ENCODE results near the gene RND1. TPM values are rescaled to one million over a fixed set of nuclear protein-coding genes. Genes with fewer than 3 reads are reported as not detected.
"Not testable (repeated sequence)": the region's sequence is repeated elsewhere in the genome, so short reads cannot be mapped to it uniquely, and the experiment has no call there.

Gene RND1
- total RNA-seq, 1 experiment from 2014 or later = 0.11 TPM

DNA sequence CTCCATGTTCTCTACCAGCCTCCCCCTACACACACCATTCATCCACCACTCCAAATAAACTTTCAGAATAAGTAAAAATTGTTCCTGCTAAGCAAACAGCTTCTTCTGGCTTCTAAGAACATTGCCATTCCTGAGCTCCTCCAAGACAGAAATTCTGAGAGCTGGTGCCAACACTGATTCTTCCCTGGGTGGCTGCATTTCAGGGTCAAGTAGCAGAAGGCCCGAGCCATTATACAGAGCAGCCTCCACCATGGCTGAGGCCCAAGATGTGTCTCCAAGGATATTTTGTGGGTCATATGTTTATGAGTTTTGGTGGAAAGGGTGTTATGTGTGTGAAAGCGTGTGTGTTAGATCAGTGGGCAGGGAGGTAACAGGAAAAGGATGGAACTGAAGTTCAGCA lies 3.5 kb upstream of the RND1 start:
- DNase-seq (ENCODE audit: low read depth) = no peak

- DNase-seq (ENCODE audit: low read depth) = no peak
Observed at GRCh38 chr12:48868451-48868850, 2.8 kb upstream of the RND1 start.

DNA sequence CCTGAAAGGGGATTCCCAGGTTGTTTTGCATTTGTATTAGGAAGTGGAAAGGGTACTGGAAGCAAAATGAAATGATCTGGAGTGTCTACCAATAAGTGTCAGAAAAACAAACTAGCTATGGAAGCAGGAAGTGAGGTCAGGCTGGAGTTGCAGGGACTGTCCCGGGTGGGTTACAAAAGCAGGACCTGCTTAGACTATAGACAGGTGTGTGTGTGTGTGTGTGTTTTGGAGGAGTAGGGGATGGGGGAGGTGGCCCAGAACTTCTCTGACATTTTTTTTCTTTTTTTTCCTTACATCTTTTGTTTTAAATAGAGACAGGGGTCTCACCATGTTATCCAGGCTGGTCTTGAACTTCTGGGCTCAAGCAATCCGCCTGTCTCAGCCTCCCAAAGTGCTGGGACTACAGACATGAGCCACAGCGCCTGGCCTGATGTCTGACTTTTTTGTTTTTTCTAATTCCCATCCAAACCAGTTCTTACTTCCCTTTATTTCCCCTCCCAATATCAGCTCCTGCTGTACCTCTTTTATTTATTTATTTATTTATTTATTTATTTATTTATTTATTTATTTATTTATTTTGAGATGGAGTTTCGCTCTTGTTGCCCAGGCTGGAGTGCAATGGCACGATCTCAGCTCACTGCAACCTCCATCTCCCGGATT lies 512 bp upstream of the RND1 start:
- DNase-seq (ENCODE audit: low read depth) = no peak

GRCh38 chr12:48863291-48863690 lies 2.4 kb downstream of the RND1 start:
- DNase-seq (ENCODE audit: low read depth) = no peak

DNA sequence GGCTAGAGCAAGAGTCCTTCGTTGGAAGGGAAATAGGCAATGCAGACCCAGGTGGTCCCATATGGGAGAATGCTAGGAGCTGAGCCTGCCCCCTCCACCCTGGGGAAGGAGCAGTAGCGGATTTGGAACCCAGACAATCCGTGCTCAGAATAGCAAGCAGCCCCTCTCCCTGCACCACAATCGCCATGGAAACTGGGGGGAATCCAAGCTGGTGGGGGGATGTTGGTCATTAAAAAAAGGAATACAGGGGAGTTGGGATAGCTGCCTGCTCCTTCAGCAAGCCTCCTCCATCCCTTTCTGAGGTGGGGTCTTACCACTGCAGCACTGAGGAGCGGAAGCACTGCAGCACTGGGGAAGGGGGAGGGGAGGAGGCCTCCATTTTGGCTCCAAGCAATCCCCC lies 2.9 kb downstream of the RND1 start:
- no peak for DNase-seq (ENCODE audit: low read depth)

DNA sequence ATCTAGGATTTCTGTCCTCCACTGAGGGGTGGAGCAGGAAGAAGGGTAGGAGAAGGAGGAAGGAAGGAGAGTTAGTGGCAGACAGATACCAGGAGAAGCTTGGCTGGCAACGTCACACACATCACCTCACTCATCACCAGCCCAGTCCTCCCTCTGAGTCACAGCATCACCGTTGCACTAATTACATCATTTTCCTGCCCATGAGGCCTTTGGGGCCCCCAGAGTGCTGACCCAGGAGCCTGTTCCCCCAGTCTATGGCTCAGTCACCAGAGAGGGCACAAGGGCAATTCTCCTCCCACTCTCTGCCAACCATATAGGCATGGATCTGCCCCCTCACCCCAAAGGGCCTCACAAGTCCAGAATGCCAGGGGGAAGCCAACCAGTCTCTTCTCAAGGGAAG lies 4.6 kb downstream of the RND1 start:
- DNase-seq (ENCODE audit: low read depth) = peak; percentile 21

GRCh38 chr12:48860236-48860635 lies 5.4 kb downstream of the RND1 start:
- DNase-seq (ENCODE audit: low read depth) = not testable (repeated sequence)

DNA sequence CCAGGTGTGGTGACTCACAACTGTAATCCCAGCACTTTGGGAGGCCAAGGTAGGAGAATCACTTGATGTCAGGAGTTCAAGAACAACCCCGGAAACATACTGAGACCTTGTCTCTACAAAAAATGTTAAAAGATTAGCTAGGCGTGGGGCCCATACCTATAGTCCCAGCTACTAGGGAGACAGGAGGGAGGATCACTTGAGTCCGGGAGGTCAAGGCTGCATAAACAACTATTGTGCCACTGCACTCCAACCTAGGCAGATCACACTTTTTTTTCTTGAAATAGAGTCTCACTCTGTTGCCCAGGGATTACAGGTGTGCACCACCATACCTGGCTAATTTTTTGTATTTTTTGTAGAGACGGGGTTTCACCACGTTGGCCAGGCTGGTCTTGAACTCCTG lies 6.1 kb downstream of the RND1 start:
- DNase-seq (ENCODE audit: low read depth) = no peak

DNA sequence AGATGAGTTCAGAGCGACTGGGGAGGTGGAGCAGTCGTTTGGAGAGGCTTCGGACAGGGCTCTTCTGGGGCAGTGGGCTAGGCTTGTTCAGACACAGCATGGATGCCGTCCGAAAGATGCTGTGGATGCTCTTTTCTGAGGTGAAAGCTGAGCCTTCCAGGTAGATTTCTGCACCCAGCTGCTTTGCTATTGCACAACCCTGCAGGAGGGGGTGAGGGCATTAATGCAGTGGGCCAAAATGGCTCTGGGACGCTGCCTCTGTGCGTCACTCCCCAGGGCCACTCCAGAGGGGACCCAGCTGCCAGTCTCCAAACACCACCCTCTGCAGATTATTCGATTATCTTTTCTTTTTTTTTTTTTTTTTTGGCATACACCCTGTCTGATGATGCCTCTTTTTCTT lies 7.6 kb downstream of the RND1 start:
- no peak for DNase-seq (ENCODE audit: low read depth)

GRCh38 chr12:48857278-48857994 lies 8.2 kb downstream of the RND1 start:
- DNase-seq (ENCODE audit: low read depth) = no peak

DNA sequence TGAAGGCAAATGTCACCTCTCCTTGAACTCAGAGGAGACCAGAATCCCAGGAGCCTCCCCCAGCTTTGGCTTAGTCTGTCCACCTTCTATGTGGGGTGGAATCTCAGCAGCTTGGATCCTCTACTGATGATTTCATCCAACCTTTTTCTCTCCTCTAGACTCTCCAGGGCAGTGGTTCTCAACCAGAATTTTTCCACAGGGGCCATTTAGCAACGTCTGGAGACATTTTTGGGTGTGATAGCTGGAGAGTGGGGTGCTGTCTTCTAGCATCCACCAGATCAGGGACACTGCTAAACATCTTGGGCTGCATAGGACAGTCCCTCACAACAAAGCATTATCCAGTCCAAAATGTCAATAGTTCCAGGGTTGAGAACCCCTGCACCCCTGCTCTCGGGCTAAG lies 9.3 kb downstream of the RND1 start:
- DNase-seq (ENCODE audit: low read depth) = no peak

GRCh38 chr12:48854932-48855331 lies 10.7 kb downstream of the RND1 start:
- DNase-seq (ENCODE audit: low read depth) = not testable (repeated sequence)

DNA sequence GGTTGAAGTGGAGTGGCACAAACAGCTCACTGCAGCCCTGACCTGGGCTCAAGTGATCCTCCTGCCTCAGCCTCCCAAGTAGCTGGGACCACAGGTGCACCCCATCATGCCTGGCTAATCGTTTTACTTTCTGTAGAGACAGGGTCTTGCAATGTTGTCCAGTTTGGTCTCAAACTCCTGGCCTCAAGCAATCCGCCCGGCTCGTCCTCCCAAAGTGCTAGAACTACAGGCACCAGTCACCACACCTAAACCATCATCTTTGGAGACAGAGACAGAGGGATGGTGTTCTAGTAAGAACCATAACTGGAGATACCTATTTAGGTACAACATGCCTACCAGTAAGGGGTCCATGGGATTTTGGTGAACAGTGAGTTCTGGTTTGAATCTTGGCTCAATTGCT lies 11.2 kb downstream of the RND1 start:
- DNase-seq (ENCODE audit: low read depth) = no peak

DNA sequence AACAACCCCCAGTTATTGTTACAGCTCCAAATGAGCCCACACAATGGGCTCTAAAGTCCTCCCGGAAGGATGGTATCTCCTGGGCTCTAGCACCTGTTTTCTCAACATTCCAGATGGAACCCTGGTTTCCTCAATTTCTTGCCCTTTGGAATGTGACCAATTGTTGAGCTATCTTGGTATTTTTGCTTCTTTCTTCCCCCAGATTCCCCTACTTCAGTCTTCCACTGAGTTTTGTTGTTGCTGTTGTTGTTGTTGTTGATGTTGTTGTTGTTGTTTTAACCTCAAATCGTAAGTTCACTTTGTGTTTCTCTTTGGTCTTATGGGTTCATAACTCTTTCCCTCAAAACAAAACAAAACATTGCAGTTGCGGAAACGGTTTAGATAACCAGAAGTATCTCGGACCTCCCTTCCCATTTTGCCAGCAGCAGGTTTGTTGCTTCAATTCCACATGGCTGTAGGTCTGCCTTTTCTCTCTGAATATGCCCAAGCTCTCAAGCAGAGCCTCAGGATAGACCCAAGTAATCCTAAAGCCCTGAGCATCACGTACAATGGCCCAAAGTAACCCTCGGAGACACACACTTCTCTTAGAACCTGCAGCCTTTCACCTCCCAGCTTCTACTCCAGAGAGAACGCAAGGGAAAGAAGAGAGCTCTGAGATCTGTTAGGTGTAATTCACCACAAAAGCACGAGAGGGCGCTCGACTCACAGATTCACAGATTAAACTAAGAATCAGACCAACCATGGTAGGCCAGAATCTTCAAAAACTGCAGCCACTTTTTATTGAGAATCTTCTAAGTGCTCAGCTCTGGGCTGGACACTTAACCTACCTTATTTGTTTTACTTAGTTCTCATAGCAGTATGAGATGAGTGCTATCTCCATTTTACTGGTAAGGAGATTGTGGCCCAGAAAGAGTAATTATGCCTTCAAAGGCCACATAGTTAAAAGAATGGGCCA lies 12.7 kb downstream of the RND1 start:
- peak; percentile 82 for DNase-seq (ENCODE audit: low read depth)

- peak; percentile 98 for DNase-seq (ENCODE audit: low read depth)
Observed at GRCh38 chr12:48851883-48852733, 13.6 kb downstream of the RND1 start, which contains the start of gene DDX23. DDX23 (minus strand) TSS chr12:48852163; CDS start chr12:48845782, 6,381 bp downstream.

- not testable (repeated sequence) for DNase-seq (ENCODE audit: low read depth)
Observed at GRCh38 chr12:48842021-48842420, 23.6 kb downstream of the RND1 start.

GRCh38 chr12:48838048-48838447 lies 27.6 kb downstream of the RND1 start:
- no peak for DNase-seq (ENCODE audit: low read depth)

- no peak for DNase-seq (ENCODE audit: low read depth)
Observed at GRCh38 chr12:48832321-48833060, 33.2 kb downstream of the RND1 start.

GRCh38 chr12:48831257-48831656 lies 34.4 kb downstream of the RND1 start:
- no peak for DNase-seq (ENCODE audit: low read depth)

Data from HT1080 (cell line).